ENCODE results near the gene BRMS1L. TPM values are rescaled to one million over a fixed set of nuclear protein-coding genes. Genes with fewer than 3 reads are reported as not detected.

Gene BRMS1L
- total and polyA plus RNA-seq, 2 of the 13 experiments (the other 11 are each of a cell fraction or from before 2014, with no cell fraction given), result 21.1 to 23.8 TPM

DNA sequence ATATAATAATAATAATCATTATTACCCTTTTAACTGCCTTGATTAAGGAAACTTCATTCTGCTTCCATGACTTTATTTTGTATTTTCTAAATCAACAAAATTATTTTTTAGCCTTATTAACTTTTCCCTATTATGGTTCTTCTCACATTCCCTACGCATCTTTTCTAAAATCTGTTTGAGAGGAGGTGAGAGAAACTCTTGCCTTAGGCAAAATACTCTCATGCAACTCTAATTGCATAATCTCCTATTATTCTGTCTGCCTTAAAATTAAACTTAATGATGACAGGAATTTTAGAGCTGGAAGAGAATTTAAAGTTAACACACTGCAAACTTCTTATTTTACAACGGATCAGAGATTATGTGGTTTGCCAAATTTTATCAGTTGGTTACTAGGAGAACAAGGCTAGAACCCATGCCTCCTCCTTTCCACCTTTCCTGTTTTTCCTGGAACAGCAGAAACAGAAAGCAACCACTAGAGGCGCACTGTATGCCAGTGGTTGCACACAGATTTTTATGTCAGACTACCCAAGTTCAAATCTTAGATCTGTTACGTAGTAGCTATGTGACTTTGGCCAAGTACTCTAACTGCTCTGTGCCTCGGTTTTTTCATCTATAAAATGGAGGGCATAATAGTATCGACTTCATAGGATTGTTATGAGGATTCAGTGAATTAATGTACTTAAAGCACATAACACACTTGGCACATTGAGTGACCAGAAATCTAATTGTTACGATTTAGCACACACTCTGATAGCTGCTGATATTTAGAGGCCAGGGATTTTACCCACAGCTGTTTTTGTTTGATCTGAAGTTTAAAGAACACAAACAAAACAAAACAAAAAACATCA, 4.3 kb upstream of the BRMS1L start (continued):
- TF ChIP-seq, protein P1, sequence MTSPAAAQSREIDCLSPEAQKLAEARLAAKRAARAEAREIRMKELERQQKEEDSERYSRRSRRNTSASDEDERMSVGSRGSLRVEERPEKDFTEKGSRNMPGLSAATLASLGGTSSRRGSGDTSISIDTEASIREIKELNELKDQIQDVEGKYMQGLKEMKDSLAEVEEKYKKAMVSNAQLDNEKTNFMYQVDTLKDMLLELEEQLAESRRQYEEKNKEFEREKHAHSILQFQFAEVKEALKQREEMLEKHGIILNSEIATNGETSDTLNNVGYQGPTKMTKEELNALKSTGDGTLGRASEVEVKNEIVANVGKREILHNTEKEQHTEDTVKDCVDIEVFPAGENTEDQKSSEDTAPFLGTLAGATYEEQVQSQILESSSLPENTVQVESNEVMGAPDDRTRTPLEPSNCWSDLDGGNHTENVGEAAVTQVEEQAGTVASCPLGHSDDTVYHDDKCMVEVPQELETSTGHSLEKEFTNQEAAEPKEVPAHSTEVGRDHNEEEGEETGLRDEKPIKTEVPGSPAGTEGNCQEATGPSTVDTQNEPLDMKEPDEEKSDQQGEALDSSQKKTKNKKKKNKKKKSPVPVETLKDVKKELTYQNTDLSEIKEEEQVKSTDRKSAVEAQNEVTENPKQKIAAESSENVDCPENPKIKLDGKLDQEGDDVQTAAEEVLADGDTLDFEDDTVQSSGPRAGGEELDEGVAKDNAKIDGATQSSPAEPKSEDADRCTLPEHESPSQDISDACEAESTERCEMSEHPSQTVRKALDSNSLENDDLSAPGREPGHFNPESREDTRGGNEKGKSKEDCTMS (CRISPR knock-in tag; conservative IDR thresholded peaks at IDR 0.05), result no peak; the same call in 1 of the 2 replicates
- TF ChIP-seq ZNF772 (CRISPR knock-in tag; IDR thresholded peaks at IDR 0.05) (no peak; the same call in 1 of the 2 replicates), ZNF7 (CRISPR knock-in tag; IDR thresholded peaks at IDR 0.05) (peak; percentile 39; the same call in 1 of the 2 replicates), HNF4A (CRISPR knock-in tag; IDR thresholded peaks at IDR 0.05) (peak; percentile 33; the same call in 1 of the 2 replicates), ISX (CRISPR knock-in tag; conservative IDR thresholded peaks at IDR 0.05) (no peak), ZNF44 (CRISPR knock-in tag; IDR thresholded peaks at IDR 0.05) (no peak), ZNF331 (CRISPR knock-in tag; IDR thresholded peaks at IDR 0.05) (peak; percentile 88; the same call in 1 of the 2 replicates), PAWR (CRISPR knock-in tag; IDR thresholded peaks at IDR 0.05; ENCODE audit: borderline replicate concordance) (no peak), IKZF5 (CRISPR knock-in tag; IDR thresholded peaks at IDR 0.05) (peak; percentile 60; the same call in 1 of the 2 replicates), ZNF121 (CRISPR knock-in tag; IDR thresholded peaks at IDR 0.05) (no peak), SRSF1 (optimal IDR thresholded peaks at IDR 0.05; ENCODE audit: low read depth, low read length) (no peak), HDAC6 (IDR thresholded peaks at IDR 0.05; ENCODE audit: low read depth, low read length) (no peak), ZNF879 (CRISPR knock-in tag; IDR thresholded peaks at IDR 0.05) (no peak), ZNF891 (CRISPR knock-in tag; IDR thresholded peaks at IDR 0.05) (no peak), ZNF839 (CRISPR knock-in tag; IDR thresholded peaks at IDR 0.05; ENCODE audit: borderline replicate concordance) (no peak), NFKBIZ (CRISPR knock-in tag; IDR thresholded peaks at IDR 0.05) (0 out of 2 replicates have a peak, but pooled peaks have one; percentile 30), ZKSCAN8 (CRISPR knock-in tag; IDR thresholded peaks at IDR 0.05; ENCODE audit: borderline replicate concordance) (peak; percentile 90), ZNF17 (CRISPR knock-in tag; IDR thresholded peaks at IDR 0.05) (no peak), GTF2F1 (IDR thresholded peaks at IDR 0.05; ENCODE audit: low read length) (no peak), CHD2 (IDR thresholded peaks at IDR 0.05; ENCODE audit: low read depth, low read length) (no peak), ZNF441 (CRISPR knock-in tag; IDR thresholded peaks at IDR 0.05; ENCODE audit: borderline replicate concordance) (no peak), POLR2A (IDR thresholded peaks at IDR 0.05; ENCODE audit: insufficient read depth in 1 of 2, low read depth in 2 of 2, low read length in 2 of 2) (no peak), PATZ1 (CRISPR knock-in tag; IDR thresholded peaks at IDR 0.05) (0 out of 2 replicates have a peak, but pooled peaks have one; percentile 31)
- TF ChIP-seq, protein P2, sequence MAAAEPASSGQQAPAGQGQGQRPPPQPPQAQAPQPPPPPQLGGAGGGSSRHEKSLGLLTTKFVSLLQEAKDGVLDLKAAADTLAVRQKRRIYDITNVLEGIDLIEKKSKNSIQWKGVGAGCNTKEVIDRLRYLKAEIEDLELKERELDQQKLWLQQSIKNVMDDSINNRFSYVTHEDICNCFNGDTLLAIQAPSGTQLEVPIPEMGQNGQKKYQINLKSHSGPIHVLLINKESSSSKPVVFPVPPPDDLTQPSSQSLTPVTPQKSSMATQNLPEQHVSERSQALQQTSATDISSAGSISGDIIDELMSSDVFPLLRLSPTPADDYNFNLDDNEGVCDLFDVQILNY (CRISPR knock-in tag; conservative IDR thresholded peaks at IDR 0.05), result no peak

Measured in HepG2 (cell line).